GM12878 (cell line): ENCODE results near the gene GALNT15. TPM values are rescaled to one million over a fixed set of nuclear protein-coding genes. Genes with fewer than 3 reads are reported as not detected.

Experiments
- ATAC-seq: fragments of 200-7000 bp; cut with Tn5 transposase; 3 replicates; pipeline ENCODE4 v1.9.1; 2020; ENCODE audit warnings: mild to moderate bottlenecking, moderate library complexity
- BruUV-seq: library from RNA; stranded (reverse); fragments of 400-500 nt; replicated peaks from 2 replicates; lab custom pipeline; 2021; lab: Mats Ljungman, UMichigan
- CTCF ChIA-PET: fragments of 300-600 bp; sonication (Branson Sonifier 250); formaldehyde crosslinking; extraction: SDS; loops from one replicate; lab custom pipeline; 2021; ENCODE audit warnings: inconsistent platforms; lab: Yijun Ruan, JAX
- POLR2A ChIA-PET: fragments of 350-600 bp; formaldehyde crosslinking; extraction: SDS; loops from one replicate; lab custom pipeline; 2021; ENCODE audit warnings: inconsistent platforms; lab: Charles Lee
- RAD21 ChIA-PET: fragments of 300-600 bp; sonication (Branson Sonifier 250); formaldehyde crosslinking; loops from one replicate; lab custom pipeline; 2023; ENCODE audit warnings: antibody characterized with exemption; ENCODE audit not compliant: unreplicated experiment; lab: Charles Lee
- SMC1A ChIA-PET: fragments of 300-600 bp; sonication (Branson Sonifier 250); formaldehyde crosslinking; loops from one replicate; lab custom pipeline; 2023; ENCODE audit not compliant: unreplicated experiment, uncharacterized antibody; lab: Charles Lee
- DNase-seq: peaks from one replicate; pipeline ENCODE4 v3.0.0-alpha.2; 2011; ENCODE audit warnings: low read depth, low spot score
- FAIRE-seq: peaks from 3 replicates; lab custom pipeline; 2011; peaks lifted over from hg19 to GRCh38; lab: Jason Lieb, UNC
- H2AFZ ChIP-seq: 2 replicates; pipeline ENCODE4 v1.6.0; 2011; ENCODE audit warnings: low read depth, low read length, control low read depth; ENCODE audit not compliant: control insufficient read depth
- H3K27ac ChIP-seq: 2 replicates; pipeline ENCODE4 v1.5.1; 2011; ENCODE audit warnings: control low read depth; ENCODE audit not compliant: control insufficient read depth, insufficient read depth
- H3K27me3 ChIP-seq, 2 experiments: replicated peaks in 1 of 2; 2 replicates each; pipeline versions ENCODE4 v1.6.0 to v1.6.1; 2011; ENCODE audit warnings: low read length in 1 of 2; ENCODE audit not compliant: control insufficient read depth in 2 of 2, insufficient read depth in 2 of 2
- H3K36me3 ChIP-seq, 2 experiments: 2 replicates each; pipeline ENCODE4 v1.5.1; 2011; ENCODE audit warnings: low read length in 1 of 2; ENCODE audit not compliant: control insufficient read depth in 2 of 2, insufficient read depth in 2 of 2
- H3K4me1 ChIP-seq: 2 replicates; pipeline ENCODE4 v1.6.1; 2011; ENCODE audit warnings: mild to moderate bottlenecking, low read length, moderate library complexity, mixed read lengths; ENCODE audit not compliant: control insufficient read depth, insufficient read depth
- H3K4me2 ChIP-seq: 2 replicates; pipeline ENCODE4 v1.6.0; 2011; ENCODE audit warnings: control low read depth; ENCODE audit not compliant: control insufficient read depth, insufficient read depth
- H3K4me3 ChIP-seq: fragments of 200-600 bp; sonication (generic); 2 replicates; pipeline ENCODE4 v1.5.1; 2016
- H3K79me2 ChIP-seq: 2 replicates; pipeline ENCODE4 v1.6.0; 2011; ENCODE audit warnings: low read length; ENCODE audit not compliant: control insufficient read depth, insufficient read depth
- H3K9ac ChIP-seq: 2 replicates; pipeline ENCODE4 v1.8.0; 2011; ENCODE audit warnings: low read length, control low read depth, mixed read lengths; ENCODE audit not compliant: control insufficient read depth, insufficient read depth
- H3K9me3 ChIP-seq: replicated peaks from 3 replicates; pipeline ENCODE4 v1.5.1; 2011; ENCODE audit warnings: mild to moderate bottlenecking, low read length; ENCODE audit not compliant: control insufficient read depth, insufficient read depth
- H4K20me1 ChIP-seq: 2 replicates; pipeline ENCODE4 v1.6.0; 2011; ENCODE audit not compliant: control insufficient read depth, insufficient read depth
- CBFB ChIP-seq: IDR thresholded peaks from 2 replicates; pipeline ENCODE4 v1.6.1; 2016; ENCODE audit warnings: antibody characterized with exemption, low read depth
- FOXK2 ChIP-seq: fragments of 450-650 bp; IDR thresholded peaks from 2 replicates; pipeline ENCODE4 v1.6.1; 2017; ENCODE audit warnings: mild to moderate bottlenecking, moderate library complexity
- GATAD2B ChIP-seq: fragments of 450-650 bp; conservative IDR thresholded peaks from 2 replicates; pipeline ENCODE4 v1.6.1; 2017; ENCODE audit warnings: low read depth, mild to moderate bottlenecking, moderate library complexity
- NFIC ChIP-seq: IDR thresholded peaks from 2 replicates; pipeline ENCODE4 v1.6.1; 2012; ENCODE audit warnings: low read depth, mild to moderate bottlenecking, inconsistent platforms, low read length, moderate library complexity
- NFYA ChIP-seq: IDR thresholded peaks from 2 replicates; pipeline ENCODE4 v1.6.1; 2011; ENCODE audit warnings: low read depth, mild to moderate bottlenecking, low read length, improper control_type of control experiment, borderline replicate concordance
- NR2C1 ChIP-seq: fragments of 450-650 bp; IDR thresholded peaks from 2 replicates; pipeline ENCODE4 v1.6.1; 2017; ENCODE audit warnings: antibody characterized with exemption, mild to moderate bottlenecking, moderate library complexity
- NR2F1 ChIP-seq: fragments of 450-650 bp; conservative IDR thresholded peaks from 2 replicates; pipeline ENCODE4 v1.6.1; 2017; ENCODE audit warnings: mild to moderate bottlenecking
- SPI1 ChIP-seq: IDR thresholded peaks from 2 replicates; pipeline ENCODE4 v1.6.1; 2011; ENCODE audit warnings: low read depth, mild to moderate bottlenecking, low read length, moderate library complexity, borderline replicate concordance; ENCODE audit not compliant: insufficient read depth
- STAT1 ChIP-seq: fragments of 450-650 bp; conservative IDR thresholded peaks from 2 replicates; pipeline ENCODE4 v1.6.1; 2014; ENCODE audit warnings: antibody characterized with exemption, mild to moderate bottlenecking
- WGBS: methylation state at CpG from one replicate; pipeline ENCODE4 v1.1.6; 2016; ENCODE audit warnings: low lambda C conversion rate; ENCODE audit not compliant: insufficient replicate concordance, insufficient coverage; ENCODE audit errors: missing lambda C conversion rate; 5-methylcytosine and 5-hydroxymethylcytosine counted together
- in situ Hi-C: fragments of 300-500 bp; cut with MboI; formaldehyde crosslinking; loops from 9 replicates; pipeline ENCODE4 v1.14.3; 2018; ENCODE audit warnings: mixed read lengths
- intact Hi-C: fragments of 100-400 bp; cut with micrococcal nuclease; formaldehyde crosslinking; loops from one replicate; pipeline ENCODE4 v1.14.2; 2022; ENCODE audit not compliant: unreplicated experiment
- polyA plus RNA-seq, 11 experiments: library from polyadenylated mRNA; depleted of rRNA in 4 of 11; unstranded in 6 of 11; stranded (reverse) in 5 of 11; fragments of >200 nt; fragmentation: Nextera tagmentation in 4 of 11; fragmentation: Illumina TruSeq in 1 of 11; extraction: Ambion mirVana in 4 of 11; extraction: Trizol in 1 of 11; gene quantifications; 1 replicate in 1 of 11; 2 replicates in 10 of 11; pipeline versions ENCODE4 v1.2.1 to v1.2.3, GENCODE V29; 2011 to 2016; ENCODE audit warnings: inconsistent platforms in 2 of 11, missing spikeins in 2 of 11, low read depth in 1 of 11
- total RNA-seq, 4 experiments: library from RNA; depleted of rRNA in 3 of 4; stranded (reverse); fragments of >200 nt in 3 of 4; fragmentation: Illumina TruSeq in 1 of 4; extraction: Trizol in 1 of 4; gene quantifications; 2 replicates each; pipeline versions ENCODE4 v1.2.1 to v1.2.3, GENCODE V29; 2013 to 2021
- TF ChIP-seq, protein P1 (sequence below): fragments of 450-650 bp; formaldehyde crosslinking; IDR thresholded peaks from 2 replicates; pipeline ENCODE4 v1.4.0; 2022; ENCODE audit warnings: mild to moderate bottlenecking, moderate library complexity
- TF ChIP-seq, protein P2 (sequence below): fragments of 450-650 bp; conservative IDR thresholded peaks from 2 replicates; pipeline ENCODE4 v1.6.1; 2017; ENCODE audit warnings: mild to moderate bottlenecking, moderate library complexity
- TF ChIP-seq, protein P3 (sequence below): fragments of 150-350 bp; IDR thresholded peaks from 2 replicates; pipeline ENCODE4 v1.6.1; 2016; ENCODE audit warnings: low read depth, low read length
- TF ChIP-seq, protein P4 (sequence below): fragments of 450-650 bp; formaldehyde crosslinking; IDR thresholded peaks from 2 replicates; pipeline ENCODE4 v1.5.0; 2022; ENCODE audit warnings: mild to moderate bottlenecking, missing genetic modification characterization

Gene GALNT15
- total and polyA plus RNA-seq, 10 of the 15 experiments (the other 5 are each of a cell fraction or from before 2014, with no cell fraction given): 0.03 to 0.05 TPM; not detected in 8

DNA sequence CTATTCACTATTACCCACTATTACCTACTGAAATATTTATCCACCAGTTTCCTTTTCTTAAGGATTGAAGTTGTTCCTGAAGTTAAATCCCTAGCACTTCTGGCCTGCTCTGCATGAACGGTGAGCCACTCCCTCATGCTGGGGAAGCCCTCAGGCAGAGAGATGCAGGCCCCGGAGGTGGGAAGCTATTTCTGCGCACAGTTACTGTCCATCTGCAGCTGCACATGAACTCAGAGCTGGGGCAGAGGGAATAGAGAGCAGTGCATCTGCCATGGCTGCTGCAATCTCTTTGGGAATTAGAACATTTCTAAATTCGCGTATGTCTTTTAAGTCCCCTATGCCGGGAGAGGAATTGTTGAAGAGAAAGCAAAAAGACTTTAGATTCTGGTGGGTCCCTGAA, 6.3 kb upstream of the GALNT15 start:
- RAD21 ChIA-PET: no interaction called here
- intact Hi-C loops (no loop called here), in situ Hi-C loops (no loop called here)
- no TSS peak for BruUV-seq
- H3K4me1 ChIP-seq: no peaks in the 10 kb centered on the region
- H2AFZ ChIP-seq: no peak overlapping the region
- SMC1A ChIA-PET: no interaction called here
- WGBS: 51% methylated on average over 6 of the region's 6 CpGs
- H3K27ac ChIP-seq: no peak overlapping the region
- H3K9ac ChIP-seq: no peak overlapping the region
- no peaks in the 10 kb centered on the region for H3K9me3 ChIP-seq
- H3K4me2 ChIP-seq: no peak overlapping the region
- ATAC-seq: no peak
- POLR2A ChIA-PET: no interaction called here
- no peaks in the 10 kb centered on the region for H3K27me3 ChIP-seq
- H3K36me3 ChIP-seq: no peaks in the 10 kb centered on the region
- DNase-seq: no peak
- CTCF ChIA-PET: interaction anchor here (0.7 to 0.9 kb wide), 2 partner anchors 14 to 80 kb away, joined by 3 read pairs; no protein-coding TSS in a partner anchor
- H3K79me2 ChIP-seq: no peaks in the 10 kb centered on the region
- H3K4me3 ChIP-seq: no peak overlapping the region
- no peak for FAIRE-seq
- H4K20me1 ChIP-seq: no peaks in the 10 kb centered on the region
- TF ChIP-seq, protein P1, sequence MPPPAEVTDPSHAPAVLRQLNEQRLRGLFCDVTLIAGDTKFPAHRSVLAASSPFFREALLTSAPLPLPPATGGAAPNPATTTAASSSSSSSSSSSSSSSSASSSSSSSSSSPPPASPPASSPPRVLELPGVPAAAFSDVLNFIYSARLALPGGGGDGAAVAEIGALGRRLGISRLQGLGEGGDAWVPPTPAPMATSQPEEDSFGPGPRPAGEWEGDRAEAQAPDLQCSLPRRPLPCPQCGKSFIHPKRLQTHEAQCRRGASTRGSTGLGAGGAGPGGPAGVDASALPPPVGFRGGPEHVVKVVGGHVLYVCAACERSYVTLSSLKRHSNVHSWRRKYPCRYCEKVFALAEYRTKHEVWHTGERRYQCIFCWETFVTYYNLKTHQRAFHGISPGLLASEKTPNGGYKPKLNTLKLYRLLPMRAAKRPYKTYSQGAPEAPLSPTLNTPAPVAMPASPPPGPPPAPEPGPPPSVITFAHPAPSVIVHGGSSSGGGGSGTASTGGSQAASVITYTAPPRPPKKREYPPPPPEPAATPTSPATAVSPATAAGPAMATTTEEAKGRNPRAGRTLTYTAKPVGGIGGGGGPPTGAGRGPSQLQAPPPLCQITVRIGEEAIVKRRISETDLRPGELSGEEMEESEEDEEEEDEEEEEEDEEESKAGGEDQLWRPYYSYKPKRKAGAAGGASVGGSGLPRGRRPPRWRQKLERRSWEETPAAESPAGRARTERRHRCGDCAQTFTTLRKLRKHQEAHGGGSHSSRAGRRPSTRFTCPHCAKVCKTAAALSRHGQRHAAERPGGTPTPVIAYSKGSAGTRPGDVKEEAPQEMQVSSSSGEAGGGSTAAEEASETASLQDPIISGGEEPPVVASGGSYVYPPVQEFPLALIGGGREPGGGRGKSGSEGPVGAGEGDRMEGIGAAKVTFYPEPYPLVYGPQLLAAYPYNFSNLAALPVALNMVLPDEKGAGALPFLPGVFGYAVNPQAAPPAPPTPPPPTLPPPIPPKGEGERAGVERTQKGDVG: no peak
- TF ChIP-seq CBFB (no peak), STAT1 (no peak), FOXK2 (no peak), NR2F1 (no peak), NFIC (no peak), NFYA (no peak), NR2C1 (no peak), GATAD2B (no peak), SPI1 (no peak)
- TF ChIP-seq, protein P2, sequence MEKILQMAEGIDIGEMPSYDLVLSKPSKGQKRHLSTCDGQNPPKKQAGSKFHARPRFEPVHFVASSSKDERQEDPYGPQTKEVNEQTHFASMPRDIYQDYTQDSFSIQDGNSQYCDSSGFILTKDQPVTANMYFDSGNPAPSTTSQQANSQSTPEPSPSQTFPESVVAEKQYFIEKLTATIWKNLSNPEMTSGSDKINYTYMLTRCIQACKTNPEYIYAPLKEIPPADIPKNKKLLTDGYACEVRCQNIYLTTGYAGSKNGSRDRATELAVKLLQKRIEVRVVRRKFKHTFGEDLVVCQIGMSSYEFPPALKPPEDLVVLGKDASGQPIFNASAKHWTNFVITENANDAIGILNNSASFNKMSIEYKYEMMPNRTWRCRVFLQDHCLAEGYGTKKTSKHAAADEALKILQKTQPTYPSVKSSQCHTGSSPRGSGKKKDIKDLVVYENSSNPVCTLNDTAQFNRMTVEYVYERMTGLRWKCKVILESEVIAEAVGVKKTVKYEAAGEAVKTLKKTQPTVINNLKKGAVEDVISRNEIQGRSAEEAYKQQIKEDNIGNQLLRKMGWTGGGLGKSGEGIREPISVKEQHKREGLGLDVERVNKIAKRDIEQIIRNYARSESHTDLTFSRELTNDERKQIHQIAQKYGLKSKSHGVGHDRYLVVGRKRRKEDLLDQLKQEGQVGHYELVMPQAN: no peak
- TF ChIP-seq, protein P3, sequence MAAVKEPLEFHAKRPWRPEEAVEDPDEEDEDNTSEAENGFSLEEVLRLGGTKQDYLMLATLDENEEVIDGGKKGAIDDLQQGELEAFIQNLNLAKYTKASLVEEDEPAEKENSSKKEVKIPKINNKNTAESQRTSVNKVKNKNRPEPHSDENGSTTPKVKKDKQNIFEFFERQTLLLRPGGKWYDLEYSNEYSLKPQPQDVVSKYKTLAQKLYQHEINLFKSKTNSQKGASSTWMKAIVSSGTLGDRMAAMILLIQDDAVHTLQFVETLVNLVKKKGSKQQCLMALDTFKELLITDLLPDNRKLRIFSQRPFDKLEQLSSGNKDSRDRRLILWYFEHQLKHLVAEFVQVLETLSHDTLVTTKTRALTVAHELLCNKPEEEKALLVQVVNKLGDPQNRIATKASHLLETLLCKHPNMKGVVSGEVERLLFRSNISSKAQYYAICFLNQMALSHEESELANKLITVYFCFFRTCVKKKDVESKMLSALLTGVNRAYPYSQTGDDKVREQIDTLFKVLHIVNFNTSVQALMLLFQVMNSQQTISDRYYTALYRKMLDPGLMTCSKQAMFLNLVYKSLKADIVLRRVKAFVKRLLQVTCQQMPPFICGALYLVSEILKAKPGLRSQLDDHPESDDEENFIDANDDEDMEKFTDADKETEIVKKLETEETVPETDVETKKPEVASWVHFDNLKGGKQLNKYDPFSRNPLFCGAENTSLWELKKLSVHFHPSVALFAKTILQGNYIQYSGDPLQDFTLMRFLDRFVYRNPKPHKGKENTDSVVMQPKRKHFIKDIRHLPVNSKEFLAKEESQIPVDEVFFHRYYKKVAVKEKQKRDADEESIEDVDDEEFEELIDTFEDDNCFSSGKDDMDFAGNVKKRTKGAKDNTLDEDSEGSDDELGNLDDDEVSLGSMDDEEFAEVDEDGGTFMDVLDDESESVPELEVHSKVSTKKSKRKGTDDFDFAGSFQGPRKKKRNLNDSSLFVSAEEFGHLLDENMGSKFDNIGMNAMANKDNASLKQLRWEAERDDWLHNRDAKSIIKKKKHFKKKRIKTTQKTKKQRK: no peak
- TF ChIP-seq, protein P4, sequence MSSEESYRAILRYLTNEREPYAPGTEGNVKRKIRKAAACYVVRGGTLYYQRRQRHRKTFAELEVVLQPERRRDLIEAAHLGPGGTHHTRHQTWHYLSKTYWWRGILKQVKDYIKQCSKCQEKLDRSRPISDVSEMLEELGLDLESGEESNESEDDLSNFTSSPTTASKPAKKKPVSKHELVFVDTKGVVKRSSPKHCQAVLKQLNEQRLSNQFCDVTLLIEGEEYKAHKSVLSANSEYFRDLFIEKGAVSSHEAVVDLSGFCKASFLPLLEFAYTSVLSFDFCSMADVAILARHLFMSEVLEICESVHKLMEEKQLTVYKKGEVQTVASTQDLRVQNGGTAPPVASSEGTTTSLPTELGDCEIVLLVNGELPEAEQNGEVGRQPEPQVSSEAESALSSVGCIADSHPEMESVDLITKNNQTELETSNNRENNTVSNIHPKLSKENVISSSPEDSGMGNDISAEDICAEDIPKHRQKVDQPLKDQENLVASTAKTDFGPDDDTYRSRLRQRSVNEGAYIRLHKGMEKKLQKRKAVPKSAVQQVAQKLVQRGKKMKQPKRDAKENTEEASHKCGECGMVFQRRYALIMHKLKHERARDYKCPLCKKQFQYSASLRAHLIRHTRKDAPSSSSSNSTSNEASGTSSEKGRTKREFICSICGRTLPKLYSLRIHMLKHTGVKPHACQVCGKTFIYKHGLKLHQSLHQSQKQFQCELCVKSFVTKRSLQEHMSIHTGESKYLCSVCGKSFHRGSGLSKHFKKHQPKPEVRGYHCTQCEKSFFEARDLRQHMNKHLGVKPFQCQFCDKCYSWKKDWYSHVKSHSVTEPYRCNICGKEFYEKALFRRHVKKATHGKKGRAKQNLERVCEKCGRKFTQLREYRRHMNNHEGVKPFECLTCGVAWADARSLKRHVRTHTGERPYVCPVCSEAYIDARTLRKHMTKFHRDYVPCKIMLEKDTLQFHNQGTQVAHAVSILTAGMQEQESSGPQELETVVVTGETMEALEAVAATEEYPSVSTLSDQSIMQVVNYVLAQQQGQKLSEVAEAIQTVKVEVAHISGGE: no peak
